ENCODE measurements around the gene ACP7. TPM values are rescaled to one million over a fixed set of nuclear protein-coding genes. Genes with fewer than 3 reads are reported as not detected.
A peak's percentile ranks its signal among the peaks of the same experiment; 100 is the strongest.

Gene ACP7
- total RNA-seq, 1 experiment from 2014 or later, result 0.15 TPM

DNA sequence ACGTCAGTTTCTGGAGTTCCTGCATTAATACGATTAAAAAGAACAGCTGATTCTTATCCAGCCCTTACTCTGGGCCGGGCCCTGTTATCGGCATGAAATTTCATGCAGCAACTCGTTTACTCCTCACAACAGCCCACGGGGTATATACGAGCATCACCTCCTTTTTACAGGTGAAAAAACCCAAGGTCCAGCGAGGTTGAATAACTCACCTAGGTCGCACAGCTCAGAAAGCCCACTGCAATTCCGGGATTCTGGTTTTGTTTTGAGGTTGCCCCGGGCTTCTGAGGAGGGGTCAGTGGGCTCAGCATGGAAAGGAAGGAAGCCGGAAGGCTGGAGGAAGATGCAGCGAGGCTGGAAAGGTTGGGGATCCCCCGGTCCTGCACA, 577 bp upstream of the ACP7 start:
- Histone ChIP-seq H3K79me2 (ENCODE audit: insufficient read depth, low read length) (no peaks in the 10 kb centered on the region), H3T11ph (ENCODE audit: low read length) (no peak overlapping the region), H2BK5ac (ENCODE audit: insufficient read length, low read length) (no peak overlapping the region), H2AK5ac (ENCODE audit: insufficient read length, low read length) (no peak overlapping the region), H2BK120ac (ENCODE audit: low read depth, low read length, poor library complexity, severe bottlenecking) (no peak overlapping the region), H3K23ac (ENCODE audit: insufficient read length, low read depth, low read length) (no peak overlapping the region), H3K79me1 (ENCODE audit: insufficient read depth, low read depth, low read length, poor library complexity, severe bottlenecking) (no peaks in the 10 kb centered on the region), H4K5ac (ENCODE audit: insufficient read length, low read depth, low read length) (no peak overlapping the region), H2AFZ (ENCODE audit: low read length) (no peak overlapping the region), H3K23me2 (ENCODE audit: insufficient read length, low read depth, low read length, poor library complexity, severe bottlenecking) (peaks cover 8% of the 10 kb centered on the region), H3K18ac (ENCODE audit: insufficient read length, low read depth, low read length) (no peak overlapping the region), H2BK15ac (ENCODE audit: low read depth, low read length) (no peak overlapping the region), H2BK20ac (ENCODE audit: low read depth, low read length, poor library complexity, severe bottlenecking) (no peak overlapping the region), H4K8ac (replicated peaks; ENCODE audit: insufficient read length, low read depth, low read length) (no peak overlapping the region), H3K27ac (ENCODE audit: insufficient read length, low read depth, low read length) (no peak overlapping the region), H4K91ac (ENCODE audit: insufficient read length, low read depth, low read length) (no peak overlapping the region), H3K9ac (ENCODE audit: extremely low read depth, insufficient read length, low read length) (no peak overlapping the region), H3K14ac (ENCODE audit: insufficient read depth, low read length) (no peak overlapping the region), H3K4ac (ENCODE audit: low read depth, low read length) (no peak overlapping the region), H2BK12ac (ENCODE audit: insufficient read length, low read depth, low read length) (no peak overlapping the region), H3K4me1 (ENCODE audit: insufficient read depth, low read length) (no peaks in the 10 kb centered on the region), H3K56ac (ENCODE audit: insufficient read length, low read depth, low read length) (no peak overlapping the region), H3K4me2 (ENCODE audit: insufficient read depth, insufficient read length, low read length) (peak overlapping the region; percentile 49), H4K20me1 (ENCODE audit: control insufficient read depth, insufficient read depth, insufficient read length) (no peaks in the 10 kb centered on the region), H3K27me3 (ENCODE audit: insufficient read depth, low read length) (peaks cover 16% of the 10 kb centered on the region; the same call in 1 of the 2 replicates), H3K9me3 (ENCODE audit: control insufficient read depth, low read depth, low read length) (no peaks in the 10 kb centered on the region)
- H3K4me1 Mint-ChIP-seq, result peaks cover 16 to 20% of the 10 kb centered on the region in 2 experiments
- DNase-seq, result no peak
- TF ChIP-seq, protein P1, sequence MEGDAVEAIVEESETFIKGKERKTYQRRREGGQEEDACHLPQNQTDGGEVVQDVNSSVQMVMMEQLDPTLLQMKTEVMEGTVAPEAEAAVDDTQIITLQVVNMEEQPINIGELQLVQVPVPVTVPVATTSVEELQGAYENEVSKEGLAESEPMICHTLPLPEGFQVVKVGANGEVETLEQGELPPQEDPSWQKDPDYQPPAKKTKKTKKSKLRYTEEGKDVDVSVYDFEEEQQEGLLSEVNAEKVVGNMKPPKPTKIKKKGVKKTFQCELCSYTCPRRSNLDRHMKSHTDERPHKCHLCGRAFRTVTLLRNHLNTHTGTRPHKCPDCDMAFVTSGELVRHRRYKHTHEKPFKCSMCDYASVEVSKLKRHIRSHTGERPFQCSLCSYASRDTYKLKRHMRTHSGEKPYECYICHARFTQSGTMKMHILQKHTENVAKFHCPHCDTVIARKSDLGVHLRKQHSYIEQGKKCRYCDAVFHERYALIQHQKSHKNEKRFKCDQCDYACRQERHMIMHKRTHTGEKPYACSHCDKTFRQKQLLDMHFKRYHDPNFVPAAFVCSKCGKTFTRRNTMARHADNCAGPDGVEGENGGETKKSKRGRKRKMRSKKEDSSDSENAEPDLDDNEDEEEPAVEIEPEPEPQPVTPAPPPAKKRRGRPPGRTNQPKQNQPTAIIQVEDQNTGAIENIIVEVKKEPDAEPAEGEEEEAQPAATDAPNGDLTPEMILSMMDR (conservative IDR thresholded peaks at IDR 0.05), result no peak
- H3K4me3 Mint-ChIP-seq, result peak overlapping the region; percentile 64 to 82
- no CpG with 5 or more reads among the region's 14 CpGs for WGBS (ENCODE audit: extremely low coverage, insufficient read length, low lambda C conversion rate)
- peaks cover 84% of the 10 kb centered on the region for H3K27me3 Mint-ChIP-seq (ENCODE audit: low read depth)
- no peak overlapping the region for H3K27ac Mint-ChIP-seq
- no peaks in the 10 kb centered on the region; a peak in 2 of 5 replicates for H3K9me3 Mint-ChIP-seq
- no peaks in the 10 kb centered on the region for H3K36me3 Mint-ChIP-seq (ENCODE audit: insufficient read depth in 1 of 3, low read depth in 3 of 3)

Data from H9 (cell line).